BLaER1 treated with 17β-estradiol and CSF1 and Interleukin-3, amounts not matched to agents 10 nM and 100 nM (cell line): ENCODE results near the gene LUC7L.
"Not testable (repeated sequence)": the region's sequence is repeated elsewhere in the genome, so short reads cannot be mapped to it uniquely, and the experiment has no call there.

Source experiments
- H3K27ac ChIP-seq, 11 experiments: shearing (Covaris generic); formaldehyde crosslinking; 2 replicates each; pipeline ENCODE4 v1.8.1; 2022
- H3K27me3 ChIP-seq, 11 experiments: shearing (Covaris generic); formaldehyde crosslinking; 2 replicates each; pipeline ENCODE4 v1.8.1; 2022
- H3K36me3 ChIP-seq, 11 experiments: shearing (Covaris generic); formaldehyde crosslinking; 2 replicates each; pipeline ENCODE4 v1.8.1; 2022
- H3K4me1 ChIP-seq, 10 experiments: shearing (Covaris generic); formaldehyde crosslinking; 2 replicates each; pipeline ENCODE4 v1.8.1; 2022
- H3K4me2 ChIP-seq, 11 experiments: shearing (Covaris generic); formaldehyde crosslinking; 2 replicates each; pipeline ENCODE4 v1.8.1; 2022
- H3K4me3 ChIP-seq, 10 experiments: shearing (Covaris generic); formaldehyde crosslinking; 2 replicates each; pipeline ENCODE4 v1.8.1; 2022
- H3K9ac ChIP-seq, 11 experiments: shearing (Covaris generic); formaldehyde crosslinking; 2 replicates each; pipeline ENCODE4 v1.8.1; 2022
- H3K9me3 ChIP-seq, 11 experiments: shearing (Covaris generic); formaldehyde crosslinking; replicated peaks in 1 of 11; 2 replicates each; pipeline ENCODE4 v1.8.1; 2022
- H4K20me1 ChIP-seq, 11 experiments: shearing (Covaris generic); formaldehyde crosslinking; 2 replicates each; pipeline ENCODE4 v1.8.1; 2022
- Cebpa-rat ChIP-seq, 11 experiments: shearing (Covaris generic); IDR thresholded peaks; 2 replicates each; pipeline ENCODE4 v1.8.1; 2022

LUC7L gene

GRCh38 chr16:167122-167690 is 62.0 kb downstream of the LUC7L start:
- no peak for TF ChIP-seq Cebpa-rat (IDR thresholded peaks at IDR 0.05)
- Histone ChIP-seq H3K9ac (no peak overlapping the region), H3K4me3 (no peak overlapping the region), H3K27ac (no peak overlapping the region), H3K4me2 (no peak overlapping the region; a peak in 1 of 22 replicates), H3K36me3 (no peaks in the 10 kb centered on the region), H3K27me3 (peaks cover 78 to 90% (median 86%) of the 10 kb centered on the region in 11 experiments), H3K4me1 (peaks cover 9 to 18% (median 11%) of the 10 kb centered on the region in 10 experiments; a peak in 18 of 20 replicates), H3K9me3 (no peaks in the 10 kb centered on the region), H4K20me1 (peaks cover 0 to 40% (median 29%) of the 10 kb centered on the region in 11 experiments; a peak in 13 of 22 replicates)

GRCh38 chr16:166375-167121 is 62.7 kb downstream of the LUC7L start:
- peaks cover 0 to 40% (median 29%) of the 10 kb centered on the region in 11 experiments; a peak in 13 of 22 replicates for H4K20me1 ChIP-seq
- no peak overlapping the region for H3K4me3 ChIP-seq
- H3K9me3 ChIP-seq = no peaks in the 10 kb centered on the region
- no peak overlapping the region for H3K9ac ChIP-seq
- H3K27me3 ChIP-seq = peaks cover 77 to 90% (median 86%) of the 10 kb centered on the region in 11 experiments
- no peaks in the 10 kb centered on the region for H3K36me3 ChIP-seq
- H3K4me1 ChIP-seq = peaks cover 9 to 18% (median 11%) of the 10 kb centered on the region in 10 experiments; a peak in 18 of 20 replicates
- no peak overlapping the region; a peak in 1 of 22 replicates for H3K4me2 ChIP-seq
- no peak for TF ChIP-seq Cebpa-rat (IDR thresholded peaks at IDR 0.05)
- H3K27ac ChIP-seq = no peak overlapping the region

GRCh38 chr16:165539-166374 is 63.5 kb downstream of the LUC7L start, which contains the start of gene HBM:
Gene HBM, plus strand, starts transcription at chr16:165978. Its CDS starts 20 bp downstream, at chr16:165998.
- Histone ChIP-seq H3K27ac (no peak within 1 kb of the TSS), H3K4me2 (peak within 1 kb of the TSS; percentile 69 to 88 (median 81))

GRCh38 chr16:164827-165538 is 64.3 kb downstream of the LUC7L start:
- Histone ChIP-seq H3K9ac (peak overlapping the region in 1 of 11 experiments; percentile 4; a peak in 2 of 22 replicates), H3K4me2 (peak overlapping the region; percentile 69 to 88 (median 81)), H3K4me3 (peak overlapping the region; percentile 32 to 63 (median 48); a peak in 19 of 20 replicates), H3K36me3 (no peaks in the 10 kb centered on the region), H4K20me1 (peaks cover 0 to 50% (median 29%) of the 10 kb centered on the region in 11 experiments; a peak in 13 of 22 replicates), H3K9me3 (no peaks in the 10 kb centered on the region), H3K4me1 (peaks cover 9 to 18% (median 11%) of the 10 kb centered on the region in 10 experiments; a peak in 18 of 20 replicates), H3K27me3 (peaks cover 72 to 90% (median 83%) of the 10 kb centered on the region in 11 experiments), H3K27ac (no peak overlapping the region)
- no peak for TF ChIP-seq Cebpa-rat (IDR thresholded peaks at IDR 0.05)

More at GRCh38 chr16:165539-166374, 63.5 kb downstream of the LUC7L start, which contains the start of gene HBM:
- Histone ChIP-seq H3K4me1 (peaks cover 9 to 18% (median 11%) of the 10 kb centered on the region in 10 experiments; a peak in 18 of 20 replicates), H3K36me3 (no peaks in the 10 kb centered on the region), H3K4me3 (peak within 1 kb of the TSS; percentile 32 to 63 (median 48); a peak in 19 of 20 replicates), H3K27me3 (peaks cover 77 to 90% (median 86%) of the 10 kb centered on the region in 11 experiments), H3K9me3 (no peaks in the 10 kb centered on the region), H3K9ac (peak within 1 kb of the TSS in 1 of 11 experiments; percentile 4; a peak in 2 of 22 replicates), H4K20me1 (peaks cover 0 to 46% (median 29%) of the 10 kb centered on the region in 11 experiments; a peak in 13 of 22 replicates)
- TF ChIP-seq Cebpa-rat (IDR thresholded peaks at IDR 0.05) = no peak

GRCh38 chr16:164134-164823 is 65.0 kb downstream of the LUC7L start:
- not testable (repeated sequence) for H3K4me2 ChIP-seq, H3K27ac ChIP-seq, H3K36me3 ChIP-seq, H3K4me3 ChIP-seq, H3K9ac ChIP-seq, H3K9me3 ChIP-seq
- peaks cover 67 to 90% (median 80%) of the 10 kb centered on the region in 11 experiments for H3K27me3 ChIP-seq
- peaks cover 0 to 56% (median 29%) of the 10 kb centered on the region in 11 experiments; a peak in 13 of 22 replicates for H4K20me1 ChIP-seq
- H3K4me1 ChIP-seq = peaks cover 9 to 18% (median 11%) of the 10 kb centered on the region in 10 experiments; a peak in 18 of 20 replicates

GRCh38 chr16:163696-164095 is 65.6 kb downstream of the LUC7L start:
- Histone ChIP-seq H4K20me1 (peaks cover 0 to 55% (median 25%) of the 10 kb centered on the region in 11 experiments; a peak in 13 of 22 replicates), H3K27me3 (peaks cover 61 to 88% (median 78%) of the 10 kb centered on the region in 11 experiments), H3K4me1 (peaks cover 9 to 18% (median 11%) of the 10 kb centered on the region in 10 experiments; a peak in 18 of 20 replicates)
- H3K9ac ChIP-seq, H3K4me2 ChIP-seq, H3K9me3 ChIP-seq, H3K27ac ChIP-seq, H3K36me3 ChIP-seq, H3K4me3 ChIP-seq: not testable (repeated sequence)

GRCh38 chr16:163139-163538 is 66.1 kb downstream of the LUC7L start:
- peaks cover 9 to 18% (median 11%) of the 10 kb centered on the region in 10 experiments; a peak in 18 of 20 replicates for H3K4me1 ChIP-seq
- H3K27me3 ChIP-seq = peaks cover 56 to 87% (median 77%) of the 10 kb centered on the region in 11 experiments

More at GRCh38 chr16:163139-163538, 66.1 kb downstream of the LUC7L start:
- not testable (repeated sequence) for H3K4me2 ChIP-seq, H3K9ac ChIP-seq, H3K27ac ChIP-seq, H3K9me3 ChIP-seq, H3K4me3 ChIP-seq, H3K36me3 ChIP-seq
- peaks cover 0 to 49% (median 21%) of the 10 kb centered on the region in 11 experiments; a peak in 13 of 22 replicates for H4K20me1 ChIP-seq
